RWPE1 (cell line): Measurements from ENCODE around the gene ZNF629.

ENCODE experiments used
- CTCF ChIA-PET: fragments of 350-600 bp; sonication (Branson Sonifier 250); formaldehyde crosslinking; extraction: SDS; loops from one replicate; lab custom pipeline; 2021; lab: Yijun Ruan, JAX
- POLR2A ChIA-PET: fragments of 400-600 bp; formaldehyde crosslinking; extraction: SDS; loops from one replicate; lab custom pipeline; 2020; ENCODE audit warnings: antibody characterized with exemption; ENCODE audit not compliant: low non-redundant PET; lab: Yijun Ruan, JAX
- DNase-seq: peaks from one replicate; pipeline ENCODE4 v3.0.0; 2012; ENCODE audit warnings: low spot score
- H3K27ac ChIP-seq: fragments of 450-650 bp; 2 replicates; pipeline ENCODE4 v1.5.1; 2017
- CTCF ChIP-seq: fragments of 450-650 bp; conservative IDR thresholded peaks from 2 replicates; pipeline ENCODE4 v1.5.1; 2017; ENCODE audit warnings: low read depth, mild to moderate bottlenecking

The ZNF629 gene

GRCh38 chr16:30769379-30770089 lies 17.5 kb downstream of the ZNF629 start:
- CTCF ChIA-PET, result no interaction called here
- no peak for DNase-seq
- TF ChIP-seq CTCF, result no peak
- POLR2A ChIA-PET, result interaction anchor here (0.5 kb wide), 1 partner anchor 105 kb away, joined by 3 read pairs; no protein-coding TSS in a partner anchor
- H3K27ac ChIP-seq, result no peak overlapping the region

- POLR2A ChIA-PET, result interaction anchor here (0.5 to 0.6 kb wide), 2 partner anchors 21 to 106 kb away, joined by 3 read pairs; partner anchors contain the start of gene PHKG2
- no peak for TF ChIP-seq CTCF
- CTCF ChIA-PET, result interaction anchor here (0.5 kb wide), 1 partner anchor 331 kb away, joined by 4 read pairs; no protein-coding TSS in a partner anchor
- no peak overlapping the region; the same call in 1 of the 2 replicates for H3K27ac ChIP-seq
- DNase-seq, result no peak
These were observed 18.3 kb downstream of the ZNF629 start for GRCh38 chr16:30768583-30769181.

- DNase-seq, result no peak
- ChIA-PET POLR2A (no interaction called here), CTCF (no interaction called here)
- no peak for TF ChIP-seq CTCF
- no peak overlapping the region for H3K27ac ChIP-seq
These were observed 19.1 kb downstream of the ZNF629 start for GRCh38 chr16:30767767-30768465.

- no peak for TF ChIP-seq CTCF
- CTCF ChIA-PET, result no interaction called here
These were observed 20.1 kb downstream of the ZNF629 start for GRCh38 chr16:30766933-30767284.

GRCh38 chr16:30766206-30766932 lies 20.6 kb downstream of the ZNF629 start:
- ChIA-PET CTCF (no interaction called here), POLR2A (interaction anchor here (0.6 kb wide), 1 partner anchor 620 kb away, joined by 3 read pairs; no protein-coding TSS in a partner anchor)
- DNase-seq, result no peak
- TF ChIP-seq CTCF, result no peak
- H3K27ac ChIP-seq, result no peak overlapping the region

More at GRCh38 chr16:30766933-30767284, 20.1 kb downstream of the ZNF629 start:
- H3K27ac ChIP-seq, result no peak overlapping the region
- POLR2A ChIA-PET, result no interaction called here
- DNase-seq, result no peak
